OCI-LY3 (cell line): ENCODE measurements around the gene AP2M1.

Source experiments
- CTCF ChIP-seq: fragments of 200-600, 300-600 bp; sonication (generic); IDR thresholded peaks from 2 replicates; pipeline ENCODE4 v1.5.1; 2014; ENCODE audit warnings: antibody characterized with exemption, low read length, low read depth
- EZH2phosphoT487 ChIP-seq: fragments of 200-600 bp; shearing (Covaris generic); IDR thresholded peaks from 2 replicates; pipeline ENCODE4 v1.6.1; 2018; ENCODE audit warnings: antibody characterized with exemption, mixed run types, low read depth

- TF ChIP-seq CTCF (no peak), EZH2phosphoT487 (no peak)
Measured at GRCh38 chr3:184135911-184136260, 38.8 kb upstream of the AP2M1 start.
